HCT116 (cell line): ENCODE measurements around the gene HMCN2. TPM values are rescaled to one million over a fixed set of nuclear protein-coding genes. Genes with fewer than 3 reads are reported as not detected.

Experiments
- ATAC-seq: fragments of 200-7000 bp; cut with Tn5 transposase; 2 replicates; pipeline ENCODE4 v1.9.1; 2020; ENCODE audit warnings: mild to moderate bottlenecking, moderate library complexity
- BruUV-seq: library from RNA; stranded (reverse); fragments of 400-500 nt; replicated peaks from 2 replicates; lab custom pipeline; 2021; lab: Mats Ljungman, UMichigan
- CTCF ChIA-PET: fragments of 300-600 bp; sonication (Branson Sonifier 250); formaldehyde crosslinking; loops from one replicate; lab custom pipeline; 2021; ENCODE audit warnings: antibody characterized with exemption; lab: Charles Lee
- POLR2A ChIA-PET: fragments of 300-600, 350-600 bp; sonication (Branson Sonifier 250); formaldehyde crosslinking; loops from one replicate; lab custom pipeline; 2021; ENCODE audit warnings: antibody characterized with exemption; lab: Charles Lee
- RAD21 ChIA-PET, 2 experiments: fragments of 300-600 bp; sonication (Branson Sonifier 250); formaldehyde crosslinking; loops; one replicate each; lab custom pipeline; 2023; ENCODE audit warnings: low total read pairs in 2 of 2; ENCODE audit not compliant: uncharacterized antibody in 2 of 2, unreplicated experiment in 2 of 2, low non-redundant PET in 1 of 2; lab: Charles Lee
- DNase-seq: peaks from one replicate; pipeline ENCODE4 v3.0.0-alpha.2; 2010; ENCODE audit warnings: low read depth, low spot score
- H2AFZ ChIP-seq: fragments of 200-600 bp; shearing (Covaris generic), sonication (generic); 2 replicates; pipeline ENCODE4 v1.6.1; 2017; ENCODE audit warnings: low read depth, mixed run types, mixed read lengths, antibody characterized with exemption, low read length; ENCODE audit not compliant: poor library complexity, severe bottlenecking
- H3K27ac ChIP-seq: 2 replicates; pipeline ENCODE4 v1.5.1; 2012; ENCODE audit warnings: low read depth, low read length
- H3K27me3 ChIP-seq: fragments of 200-600 bp; sonication (generic); 2 replicates; pipeline ENCODE4 v1.6.1; 2016; ENCODE audit warnings: mixed run types, low read length, mixed read lengths; ENCODE audit not compliant: insufficient read depth
- H3K36me3 ChIP-seq, 2 experiments: fragments of 200-500 bp in 1 of 2; fragments of 200-600 bp in 1 of 2; sonication (Bioruptor generic) in 1 of 2; sonication (generic) in 1 of 2; 2 replicates each; pipeline versions ENCODE4 v1.5.1 to v1.6.1; 2014 to 2016; ENCODE audit warnings: low read length in 2 of 2, inconsistent platforms in 1 of 2, mixed read lengths in 1 of 2, mixed run types in 1 of 2; ENCODE audit not compliant: insufficient read depth in 2 of 2, control insufficient read depth in 1 of 2
- H3K4me1 ChIP-seq, 2 experiments: fragments of 200-600 bp in 1 of 2; sonication (generic) in 1 of 2; 2 replicates each; pipeline versions ENCODE4 v1.5.1 to v1.6.1; 2012 to 2017; ENCODE audit warnings: low read length in 2 of 2, inconsistent platforms in 1 of 2, mild to moderate bottlenecking in 1 of 2, mixed read lengths in 1 of 2, mixed run types in 1 of 2, moderate library complexity in 1 of 2; ENCODE audit not compliant: insufficient read depth in 2 of 2, control insufficient read depth in 1 of 2
- H3K4me2 ChIP-seq: fragments of 200-600 bp; sonication (generic); 2 replicates; pipeline ENCODE4 v1.6.1; 2017; ENCODE audit warnings: mixed run types, low read length, mixed read lengths
- H3K4me3 ChIP-seq, 2 experiments: fragments of 200-600 bp in 1 of 2; sonication (generic) in 1 of 2; replicated peaks in 1 of 2; 2 replicates each; pipeline ENCODE4 v1.5.1; 2011 to 2016; ENCODE audit warnings: low read length in 2 of 2, control low read depth in 1 of 2, low read depth in 1 of 2, mild to moderate bottlenecking in 1 of 2, mixed read lengths in 1 of 2, mixed run types in 1 of 2
- H3K79me2 ChIP-seq: fragments of 200-600 bp; sonication (generic); 2 replicates; pipeline ENCODE4 v1.6.1; 2017; ENCODE audit warnings: mild to moderate bottlenecking, mixed run types, low read length, moderate library complexity, mixed read lengths; ENCODE audit not compliant: insufficient read depth
- H3K9ac ChIP-seq: fragments of 200-600 bp; sonication (generic); 2 replicates; pipeline ENCODE4 v1.6.1; 2016; ENCODE audit warnings: low read length, mixed read lengths
- H3K9me2 ChIP-seq: fragments of 200-600 bp; sonication (generic), shearing (Covaris generic); 2 replicates; pipeline ENCODE4 v1.6.1; 2017; ENCODE audit warnings: mixed run types, mild to moderate bottlenecking, moderate library complexity; ENCODE audit not compliant: insufficient read depth
- H3K9me3 ChIP-seq, 2 experiments: fragments of 200-500 bp in 1 of 2; fragments of 200-600 bp in 1 of 2; sonication (Bioruptor generic) in 1 of 2; sonication (generic) in 1 of 2; 2 replicates each; pipeline ENCODE4 v1.6.1; 2014 to 2017; ENCODE audit warnings: low read length in 2 of 2, mixed read lengths in 2 of 2, inconsistent platforms in 1 of 2, low read depth in 1 of 2, mild to moderate bottlenecking in 1 of 2, mixed run types in 1 of 2, moderate library complexity in 1 of 2; ENCODE audit not compliant: control insufficient read depth in 1 of 2, insufficient read depth in 1 of 2
- H4K20me1 ChIP-seq: fragments of 200-600 bp; sonication (generic), shearing (Covaris generic); 2 replicates; pipeline ENCODE4 v1.6.1; 2017; ENCODE audit warnings: mixed run types, mild to moderate bottlenecking, moderate library complexity; ENCODE audit not compliant: insufficient read depth
- ATF3 ChIP-seq: IDR thresholded peaks from 2 replicates; pipeline ENCODE4 v1.6.1; 2012
- CEBPB ChIP-seq: IDR thresholded peaks from 2 replicates; pipeline ENCODE4 v1.6.1; 2012; ENCODE audit warnings: low read depth
- EGR1 ChIP-seq: IDR thresholded peaks from 2 replicates; pipeline ENCODE4 v1.6.1; 2012; ENCODE audit warnings: low read depth
- EZH2 ChIP-seq: fragments of 200-600 bp; sonication (generic); IDR thresholded peaks from 2 replicates; pipeline ENCODE4 v1.6.1; 2017; ENCODE audit warnings: antibody characterized with exemption, mixed run types
- EZH2phosphoT487 ChIP-seq: fragments of 200-600 bp; IDR thresholded peaks from 2 replicates; pipeline ENCODE4 v1.6.1; 2018; ENCODE audit warnings: antibody characterized with exemption, borderline replicate concordance
- JUND ChIP-seq: IDR thresholded peaks from 2 replicates; pipeline ENCODE4 v1.6.1; 2012
- MAX ChIP-seq: IDR thresholded peaks from 2 replicates; pipeline ENCODE4 v1.6.1; 2012
- RAD21 ChIP-seq: IDR thresholded peaks from 2 replicates; pipeline ENCODE4 v1.6.1; 2012; ENCODE audit warnings: low read depth, mild to moderate bottlenecking
- SP1 ChIP-seq: IDR thresholded peaks from 2 replicates; pipeline ENCODE4 v1.6.1; 2012; ENCODE audit warnings: low read depth
- ZNF274 ChIP-seq: fragments of 200-500 bp; sonication (Bioruptor generic); IDR thresholded peaks from 2 replicates; pipeline ENCODE4 v1.6.1; 2014; ENCODE audit warnings: mild to moderate bottlenecking, low read depth, low read length, inconsistent platforms
- intact Hi-C: fragments of 100-400 bp; cut with micrococcal nuclease; formaldehyde crosslinking; loops from 2 replicates; pipeline ENCODE4 v1.10.0; 2022
- total RNA-seq: library from RNA; stranded (reverse); gene quantifications from one replicate; pipeline ENCODE4 v1.2.1, GENCODE V29; 2021; ENCODE audit not compliant: unreplicated experiment

HMCN2 gene
- total RNA-seq, 1 experiment from 2014 or later, result 0.22 TPM

GRCh38 chr9:130448771-130449603 lies 183.4 kb downstream of the HMCN2 start:
- no peak for TF ChIP-seq JUND
- TF ChIP-seq EGR1, result no peak
- TF ChIP-seq EZH2phosphoT487, result no peak
- TF ChIP-seq MAX, result no peak
- TF ChIP-seq ATF3, result no peak
- TF ChIP-seq EZH2, result no peak
- no peak for TF ChIP-seq SP1
- no peak for TF ChIP-seq RAD21
- no peak for TF ChIP-seq CEBPB
- TF ChIP-seq ZNF274, result no peak
- no peaks in the 10 kb centered on the region for H3K27me3 ChIP-seq
- H3K4me1 ChIP-seq, result peaks cover 35 to 47% of the 10 kb centered on the region in 2 experiments
- DNase-seq (no peak), ATAC-seq (no peak)
- ChIA-PET RAD21 (no interaction called here), POLR2A (interaction anchor here (1.5 kb wide), 1 partner anchor 21 kb away, joined by 3 read pairs; no protein-coding TSS in a partner anchor), CTCF (no interaction called here)
- H3K36me3 ChIP-seq, result no peaks in the 10 kb centered on the region
- no peak overlapping the region for H3K9ac ChIP-seq
- intact Hi-C loops, result no loop called here
- no peak overlapping the region for H3K4me2 ChIP-seq
- H3K79me2 ChIP-seq, result no peaks in the 10 kb centered on the region
- H3K9me2 ChIP-seq, result no peaks in the 10 kb centered on the region
- H3K27ac ChIP-seq, result no peak overlapping the region
- H2AFZ ChIP-seq, result no peak overlapping the region
- no peak overlapping the region for H3K4me3 ChIP-seq
- no peaks in the 10 kb centered on the region for H3K9me3 ChIP-seq
- H4K20me1 ChIP-seq, result no peaks in the 10 kb centered on the region
- BruUV-seq, result no TSS peak
